Stimulated activated CD4-positive, alpha-beta T cell treated with anti-CD3 and anti-CD28 coated beads, Interleukin-4, amount 100 ng/mL, for 1 hour (primary cell): Measurements from ENCODE around the gene XRCC4.
"Not testable (repeated sequence)": the region's sequence is repeated elsewhere in the genome, so short reads cannot be mapped to it uniquely, and the experiment has no call there.

Source experiments
- DNase-seq: peaks from one replicate; pipeline ENCODE4 v3.0.0-alpha.2; 2020

XRCC4 gene

DNA sequence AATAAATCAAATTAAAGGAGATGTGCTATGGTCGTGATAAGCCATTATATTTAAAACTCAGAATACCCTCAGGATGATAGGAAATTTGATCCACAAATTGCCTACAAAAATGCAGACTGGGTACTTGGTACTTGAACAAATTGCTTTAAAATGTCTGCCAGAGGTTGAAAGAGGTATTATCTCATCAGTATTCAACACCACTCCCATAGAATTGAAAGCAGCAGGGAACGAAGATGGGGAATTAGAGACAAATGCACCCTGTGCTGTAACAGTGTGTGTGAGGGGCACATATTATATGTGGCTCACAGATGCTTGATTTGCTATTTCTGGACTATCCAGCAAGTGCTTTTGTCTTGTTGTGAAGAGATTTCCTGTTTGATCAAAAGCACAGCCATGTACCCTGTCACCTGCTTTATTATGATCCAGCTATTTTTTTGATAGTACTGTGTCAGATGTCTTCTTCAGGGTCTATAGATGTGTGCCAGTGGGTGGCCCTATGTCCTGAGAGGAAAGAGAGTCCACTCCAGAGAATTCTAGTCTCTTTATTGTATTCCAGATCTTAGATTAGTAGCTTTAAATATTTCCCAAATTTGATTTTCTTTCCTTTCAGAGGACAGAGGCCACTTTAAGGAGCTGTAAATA, 120.1 kb downstream of the XRCC4 start:
- DNase-seq, result no peak

DNA sequence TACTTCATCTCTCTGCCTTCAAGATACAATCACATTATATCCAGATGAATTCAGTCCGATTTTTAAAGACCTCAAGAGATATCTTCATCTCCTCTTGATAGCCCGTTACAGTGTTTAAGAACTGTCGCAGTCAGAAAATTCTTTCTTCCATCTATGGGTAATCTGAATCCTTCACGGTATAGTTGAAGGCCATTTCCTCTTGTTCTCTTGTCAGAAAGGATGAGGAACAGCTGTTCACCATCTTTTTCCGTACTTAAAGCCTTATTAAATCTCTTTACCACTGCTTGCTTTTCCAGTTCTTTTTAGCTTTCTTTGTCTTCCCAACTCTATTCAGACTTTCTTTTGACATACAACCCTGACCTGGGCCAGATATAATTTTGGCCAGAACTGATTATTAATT, 121.8 kb downstream of the XRCC4 start:
- no peak for DNase-seq

DNA sequence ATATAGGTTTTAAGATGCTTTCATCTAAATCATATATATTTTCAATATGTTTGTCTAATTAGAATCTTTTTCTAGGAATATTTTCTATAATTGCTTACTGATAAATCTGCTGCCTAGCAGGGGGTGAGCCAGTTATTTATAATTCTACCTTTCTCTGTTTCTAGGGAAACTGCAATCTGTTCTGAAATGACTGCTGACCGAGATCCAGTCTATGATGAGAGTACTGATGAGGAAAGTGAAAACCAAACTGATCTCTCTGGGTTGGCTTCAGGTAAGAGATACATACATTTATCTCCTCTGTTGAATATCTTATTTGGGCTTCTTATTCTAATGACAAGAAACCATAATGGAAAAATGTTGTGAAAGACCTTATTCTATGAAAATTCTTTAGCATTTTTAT, 127.3 kb downstream of the XRCC4 start:
- no peak for DNase-seq

DNA sequence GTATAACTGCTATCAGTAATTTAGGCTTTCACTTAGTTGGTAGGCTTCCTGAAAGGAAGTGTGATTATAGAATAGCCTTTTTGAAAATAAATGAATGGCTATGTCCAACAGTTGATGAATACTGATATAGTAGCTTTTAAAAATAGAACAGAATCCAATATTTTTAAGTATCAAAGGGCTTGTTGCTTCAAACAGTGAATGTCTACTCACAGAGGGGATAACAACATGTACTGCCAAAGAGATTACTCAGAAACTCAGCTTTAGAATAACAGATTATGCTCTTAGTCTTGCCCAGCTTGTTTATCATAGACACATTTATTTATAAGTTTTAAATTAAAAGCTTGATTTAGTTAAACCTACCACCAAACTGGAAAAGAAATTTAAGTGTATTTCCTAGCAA, 132.6 kb downstream of the XRCC4 start:
- DNase-seq, result no peak

DNA sequence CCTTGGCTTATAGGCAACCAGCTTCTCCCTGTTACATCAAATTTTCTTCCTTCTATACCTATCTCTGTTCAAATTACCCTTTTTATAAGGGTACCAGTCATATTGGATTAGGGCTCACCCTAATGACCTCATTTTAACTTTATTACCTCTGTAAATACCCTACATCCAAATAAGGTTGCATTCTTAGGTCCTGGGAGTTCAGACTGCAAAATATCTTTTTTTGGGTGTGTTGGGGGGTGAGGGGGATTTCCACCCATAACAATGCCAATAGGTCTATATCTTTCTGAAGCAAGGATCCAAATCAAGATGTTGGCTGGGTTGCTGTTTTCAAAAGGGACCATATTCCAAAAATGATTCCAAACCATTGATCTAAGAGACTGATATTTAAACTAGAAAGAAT, 141.7 kb downstream of the XRCC4 start:
- no peak for DNase-seq

DNA sequence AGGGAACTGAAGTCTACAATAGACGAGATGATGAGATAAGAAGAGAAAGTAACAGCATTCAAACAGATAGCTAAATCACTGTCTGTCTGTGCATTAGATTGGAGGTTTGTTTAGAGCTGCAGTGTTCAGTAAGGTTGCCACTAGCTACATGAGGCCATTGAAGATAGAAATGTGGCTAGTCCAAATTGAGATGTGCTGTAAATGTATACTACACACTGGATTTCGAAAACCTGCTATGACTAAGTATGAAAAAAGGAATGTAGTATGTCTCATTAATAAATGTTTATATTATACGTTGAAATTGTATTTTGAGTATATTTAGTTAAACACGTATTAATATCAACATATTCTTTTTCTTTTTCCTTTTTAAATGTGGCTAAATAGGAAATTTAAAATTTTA, 142.1 kb downstream of the XRCC4 start:
- no peak for DNase-seq

DNA sequence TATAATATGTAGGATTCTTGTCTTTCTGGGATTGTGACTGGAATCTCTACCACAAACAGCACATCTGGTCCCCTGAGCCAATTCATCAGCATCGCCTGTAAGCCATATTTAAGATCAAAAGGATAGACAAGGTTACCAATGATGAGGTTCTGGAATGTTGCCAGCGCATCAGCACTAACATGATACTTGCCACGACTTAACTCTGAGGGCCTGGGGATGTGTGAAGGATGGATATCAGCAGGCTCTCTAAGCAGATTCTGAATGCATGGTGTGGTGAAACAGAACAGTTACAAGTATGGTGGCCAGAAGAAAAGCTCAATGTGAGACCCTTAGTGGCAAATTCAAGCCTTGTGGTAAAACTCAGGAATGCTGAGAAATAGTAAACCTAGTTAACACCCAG, 143.0 kb downstream of the XRCC4 start:
- DNase-seq, result no peak

DNA sequence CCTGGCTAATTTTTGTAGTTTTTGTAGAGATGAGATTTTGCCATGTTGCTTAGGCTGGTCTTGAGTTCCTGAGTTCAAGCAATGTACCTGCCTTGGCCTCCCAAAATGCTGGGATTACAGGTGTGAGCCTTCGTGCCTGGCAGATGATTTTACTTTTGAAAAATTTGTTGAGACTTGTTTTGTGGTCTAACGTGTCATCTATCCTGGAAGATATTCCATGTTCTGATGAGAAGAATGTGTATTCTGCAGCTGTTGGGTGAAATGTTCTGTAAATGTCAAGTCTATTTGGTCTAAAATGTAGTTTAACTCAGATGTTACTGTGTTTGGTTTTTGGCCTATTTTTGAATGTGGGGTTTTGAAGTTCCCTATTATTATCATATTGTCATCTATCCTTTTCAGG, 145.6 kb downstream of the XRCC4 start:
- DNase-seq, result no peak

- DNase-seq, result no peak
Observed at GRCh38 chr5:83227611-83228010, 150.3 kb downstream of the XRCC4 start.

- no peak for DNase-seq
Observed at GRCh38 chr5:83230511-83230910, 153.2 kb downstream of the XRCC4 start.

DNA sequence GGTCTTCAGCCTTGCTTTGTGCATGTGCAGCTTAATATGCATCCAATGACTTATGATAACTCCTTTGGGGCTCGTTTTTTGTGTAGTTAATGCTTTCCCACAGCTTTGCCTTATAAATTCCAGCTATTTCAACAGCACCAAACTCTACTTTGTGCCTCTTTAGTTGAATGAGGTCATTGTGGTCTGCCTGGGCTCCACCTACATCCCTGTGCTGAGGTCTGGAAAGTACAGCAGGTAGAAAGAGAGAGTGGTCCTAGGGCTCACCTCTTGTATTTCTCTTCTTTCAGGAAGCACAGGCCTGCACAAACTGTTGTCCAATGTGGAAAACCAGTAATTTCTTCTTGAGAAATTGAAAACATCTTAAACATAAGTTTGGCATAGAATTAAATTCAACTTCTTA, 167.2 kb downstream of the XRCC4 start:
- no peak for DNase-seq

GRCh38 chr5:83245037-83245436, 167.7 kb downstream of the XRCC4 start:
- no peak for DNase-seq

GRCh38 chr5:83246071-83246470, 168.7 kb downstream of the XRCC4 start:
- no peak for DNase-seq

DNA sequence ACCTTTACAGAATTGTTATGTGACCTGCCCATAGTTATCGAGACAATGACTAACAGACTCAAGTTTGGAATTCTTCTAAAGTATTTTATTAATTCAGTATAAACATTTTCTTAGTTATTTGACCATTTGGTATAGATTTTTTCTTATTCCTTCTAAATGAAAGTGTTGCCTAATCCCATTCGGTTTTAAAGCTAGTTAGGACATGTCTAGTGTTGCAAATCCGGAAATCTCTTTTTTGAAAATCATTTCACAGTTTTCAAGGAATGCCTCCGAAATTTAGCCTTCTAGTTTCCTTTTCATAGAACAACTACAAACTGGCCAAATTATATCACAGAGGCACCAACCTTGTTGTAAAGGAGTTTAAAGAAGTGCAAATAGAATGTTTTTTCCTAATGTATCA, 171.8 kb downstream of the XRCC4 start:
- no peak for DNase-seq

DNA sequence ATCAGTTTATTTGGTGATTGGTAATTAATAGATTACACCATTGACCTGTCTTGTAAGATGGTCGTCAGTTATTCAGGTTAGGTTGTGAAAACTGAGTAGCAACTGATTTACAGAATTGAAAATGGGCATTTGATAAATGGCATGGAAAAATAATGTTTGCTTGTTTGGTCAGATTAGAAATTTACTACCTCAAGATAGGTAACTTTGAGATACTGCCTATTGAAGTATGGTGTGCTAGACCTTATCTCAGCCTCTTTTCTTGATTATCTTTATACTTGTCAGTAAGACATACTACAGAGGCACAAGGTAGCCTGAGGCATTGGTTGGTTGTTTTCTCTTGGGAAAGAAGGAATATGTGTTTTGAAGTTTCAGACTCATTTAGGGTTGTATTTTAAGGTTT, 174.5 kb downstream of the XRCC4 start:
- DNase-seq, result no peak

DNA sequence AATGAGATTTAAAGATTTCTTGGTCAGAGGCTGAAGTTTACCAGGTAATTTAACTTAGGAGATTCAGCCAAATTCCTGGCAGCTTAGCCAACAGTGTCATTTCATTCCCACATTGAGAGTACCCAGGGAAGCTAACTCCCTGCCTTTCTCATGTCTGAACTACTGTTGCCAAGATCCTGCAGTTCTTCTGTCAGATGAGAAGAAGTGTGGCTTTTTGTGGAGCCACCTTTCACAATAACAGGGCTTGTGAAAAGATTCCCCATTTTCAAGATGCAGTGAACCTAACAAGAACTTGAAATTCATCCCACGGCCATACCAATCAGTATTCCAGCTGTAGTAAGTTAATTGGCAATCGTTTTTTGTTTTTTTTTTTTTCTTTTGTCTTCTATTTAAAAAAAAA, 176.4 kb downstream of the XRCC4 start:
- no peak for DNase-seq

DNA sequence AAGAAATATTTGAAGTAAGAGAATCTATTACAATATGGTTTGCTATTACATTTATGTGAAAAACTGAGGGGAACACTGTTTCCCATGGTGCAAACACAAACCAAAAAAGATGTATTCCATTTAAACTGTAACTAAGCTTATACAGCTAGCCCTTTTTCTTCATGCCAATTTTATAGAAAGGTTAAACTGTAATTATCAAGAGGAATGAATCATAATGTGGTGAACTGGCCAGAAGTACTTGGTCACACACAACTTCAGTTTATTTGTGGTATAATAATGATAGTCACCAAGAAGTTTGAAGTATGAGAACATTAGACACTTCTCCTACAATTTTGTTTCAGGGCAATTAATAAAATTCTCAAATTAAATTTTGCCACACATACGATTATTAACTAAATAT, 177.9 kb downstream of the XRCC4 start:
- DNase-seq, result no peak

DNA sequence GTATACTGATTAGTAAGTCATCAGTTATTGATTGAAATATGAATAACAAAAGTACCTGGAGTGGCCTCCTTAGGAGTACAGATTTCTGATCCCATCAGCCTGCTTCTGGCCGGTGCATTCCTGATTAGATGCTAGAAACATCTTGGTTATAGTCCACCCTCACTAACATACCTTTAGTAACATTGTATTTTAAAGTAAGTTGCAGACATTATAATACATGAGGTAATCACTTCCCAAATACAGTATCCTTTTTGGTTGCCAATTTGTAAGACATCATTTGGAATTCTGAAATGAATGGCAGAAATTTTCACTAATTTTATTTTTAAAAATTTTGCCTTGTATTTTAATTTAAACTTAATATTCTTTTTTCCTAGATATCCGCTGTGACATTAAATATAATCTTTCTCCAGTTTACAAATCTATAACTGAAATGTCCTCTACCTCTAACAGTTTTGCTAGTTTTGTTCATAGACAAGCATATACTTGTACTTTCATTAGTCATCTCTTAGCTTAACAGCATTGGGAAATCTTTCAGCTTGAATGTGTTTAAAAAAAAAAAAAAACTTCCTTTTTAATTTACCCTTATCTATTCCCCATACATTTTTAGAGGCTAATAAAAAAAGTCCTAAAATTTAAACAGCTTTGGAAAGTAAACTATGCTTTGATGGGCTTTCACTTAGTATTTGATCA, 178.9 kb downstream of the XRCC4 start:
- DNase-seq, result no peak

GRCh38 chr5:83257684-83258083, 180.3 kb downstream of the XRCC4 start:
- DNase-seq, result not testable (repeated sequence)

GRCh38 chr5:83265318-83265717, 188.0 kb downstream of the XRCC4 start:
- DNase-seq, result no peak

GRCh38 chr5:83270311-83270710, 193.0 kb downstream of the XRCC4 start:
- no peak for DNase-seq

DNA sequence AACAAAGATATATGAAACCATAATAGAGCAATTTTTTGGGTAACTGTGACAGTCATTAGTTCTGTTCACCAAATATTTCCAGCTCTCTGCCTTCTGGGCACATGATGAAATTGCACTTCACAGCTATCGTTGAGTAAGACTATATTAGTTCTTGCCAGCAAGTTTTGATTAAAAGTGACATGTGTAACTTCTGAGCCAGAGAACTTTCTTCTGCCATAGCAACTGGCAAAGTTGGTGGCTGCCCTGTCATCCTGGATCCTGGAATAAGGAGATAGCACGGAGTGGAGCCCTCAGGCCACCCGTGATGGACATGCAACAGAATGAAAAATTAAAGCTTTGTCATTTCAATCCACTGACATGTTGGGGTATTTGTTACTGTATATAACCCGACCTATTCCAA, 199.8 kb downstream of the XRCC4 start:
- no peak for DNase-seq

GRCh38 chr5:83277953-83278352, 200.6 kb downstream of the XRCC4 start:
- no peak for DNase-seq

DNA sequence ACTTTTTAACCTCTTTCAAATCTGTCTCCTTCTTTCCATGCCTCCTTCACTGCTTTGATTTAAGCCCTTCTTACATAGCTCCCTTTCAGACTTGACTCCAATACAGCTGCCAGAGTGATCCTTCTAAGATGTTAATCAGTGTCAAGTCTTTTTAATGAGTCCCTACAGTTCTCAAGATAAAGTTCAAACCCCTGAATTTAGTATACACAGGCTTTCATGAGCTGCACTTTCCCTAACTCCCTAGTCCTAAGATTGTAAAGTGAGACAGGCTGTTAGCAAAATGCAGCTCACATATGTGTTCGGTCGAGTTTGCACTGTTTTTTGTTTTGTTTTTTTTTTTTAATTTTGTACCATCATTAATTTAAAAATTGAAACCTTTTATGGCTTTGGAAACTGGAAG, 203.8 kb downstream of the XRCC4 start:
- DNase-seq, result no peak

DNA sequence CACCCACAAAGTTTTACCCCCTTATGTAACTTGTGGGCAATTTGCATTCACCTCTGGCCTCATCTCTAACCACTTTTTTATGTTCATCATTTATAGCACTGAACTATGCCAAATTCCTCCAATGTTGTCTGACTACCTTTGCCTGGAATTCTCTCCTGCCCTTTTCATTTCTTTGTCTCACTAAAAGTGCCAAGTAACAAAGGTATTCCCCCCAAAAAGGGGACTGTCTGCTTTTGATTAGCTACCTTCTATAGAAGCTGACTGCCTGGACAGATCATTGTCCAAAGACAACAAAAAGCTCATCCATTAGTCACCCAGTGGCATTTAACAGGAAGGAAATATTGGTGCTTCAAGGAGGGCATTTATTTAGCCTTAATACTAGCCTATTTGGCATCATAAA, 204.3 kb downstream of the XRCC4 start:
- DNase-seq, result no peak
